ENCODE results near the gene GRIN3B.
"Not testable (repeated sequence)": the region's sequence is repeated elsewhere in the genome, so short reads cannot be mapped to it uniquely, and the experiment has no call there.

The GRIN3B gene, protein sequence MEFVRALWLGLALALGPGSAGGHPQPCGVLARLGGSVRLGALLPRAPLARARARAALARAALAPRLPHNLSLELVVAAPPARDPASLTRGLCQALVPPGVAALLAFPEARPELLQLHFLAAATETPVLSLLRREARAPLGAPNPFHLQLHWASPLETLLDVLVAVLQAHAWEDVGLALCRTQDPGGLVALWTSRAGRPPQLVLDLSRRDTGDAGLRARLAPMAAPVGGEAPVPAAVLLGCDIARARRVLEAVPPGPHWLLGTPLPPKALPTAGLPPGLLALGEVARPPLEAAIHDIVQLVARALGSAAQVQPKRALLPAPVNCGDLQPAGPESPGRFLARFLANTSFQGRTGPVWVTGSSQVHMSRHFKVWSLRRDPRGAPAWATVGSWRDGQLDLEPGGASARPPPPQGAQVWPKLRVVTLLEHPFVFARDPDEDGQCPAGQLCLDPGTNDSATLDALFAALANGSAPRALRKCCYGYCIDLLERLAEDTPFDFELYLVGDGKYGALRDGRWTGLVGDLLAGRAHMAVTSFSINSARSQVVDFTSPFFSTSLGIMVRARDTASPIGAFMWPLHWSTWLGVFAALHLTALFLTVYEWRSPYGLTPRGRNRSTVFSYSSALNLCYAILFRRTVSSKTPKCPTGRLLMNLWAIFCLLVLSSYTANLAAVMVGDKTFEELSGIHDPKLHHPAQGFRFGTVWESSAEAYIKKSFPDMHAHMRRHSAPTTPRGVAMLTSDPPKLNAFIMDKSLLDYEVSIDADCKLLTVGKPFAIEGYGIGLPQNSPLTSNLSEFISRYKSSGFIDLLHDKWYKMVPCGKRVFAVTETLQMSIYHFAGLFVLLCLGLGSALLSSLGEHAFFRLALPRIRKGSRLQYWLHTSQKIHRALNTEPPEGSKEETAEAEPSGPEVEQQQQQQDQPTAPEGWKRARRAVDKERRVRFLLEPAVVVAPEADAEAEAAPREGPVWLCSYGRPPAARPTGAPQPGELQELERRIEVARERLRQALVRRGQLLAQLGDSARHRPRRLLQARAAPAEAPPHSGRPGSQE

DNA sequence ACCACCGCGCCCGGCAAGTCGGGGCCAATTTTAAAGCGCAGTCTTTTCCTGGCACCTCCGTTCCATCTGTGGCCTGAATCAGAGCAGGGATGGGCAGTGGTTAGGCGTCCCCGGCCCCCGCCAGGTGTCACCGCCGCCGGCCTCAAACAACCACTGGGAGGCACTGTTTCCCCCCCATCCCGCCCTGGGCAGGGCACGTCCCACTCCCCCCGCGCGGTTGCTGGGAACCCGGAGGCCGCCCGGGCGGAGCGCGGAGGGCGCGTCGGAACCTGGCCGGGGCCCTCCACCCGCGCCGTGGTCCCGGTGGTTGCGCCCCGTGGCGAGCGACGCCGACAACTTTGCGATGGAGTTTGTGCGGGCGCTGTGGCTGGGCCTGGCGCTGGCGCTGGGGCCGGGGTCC lies at the start of gene GRIN3B:
TSS of gene GRIN3B (plus strand) at position 325 of the 400 bp plus-strand sequence. CDS start at position 344, 19 bp downstream.
- no peak for DNase-seq

DNA sequence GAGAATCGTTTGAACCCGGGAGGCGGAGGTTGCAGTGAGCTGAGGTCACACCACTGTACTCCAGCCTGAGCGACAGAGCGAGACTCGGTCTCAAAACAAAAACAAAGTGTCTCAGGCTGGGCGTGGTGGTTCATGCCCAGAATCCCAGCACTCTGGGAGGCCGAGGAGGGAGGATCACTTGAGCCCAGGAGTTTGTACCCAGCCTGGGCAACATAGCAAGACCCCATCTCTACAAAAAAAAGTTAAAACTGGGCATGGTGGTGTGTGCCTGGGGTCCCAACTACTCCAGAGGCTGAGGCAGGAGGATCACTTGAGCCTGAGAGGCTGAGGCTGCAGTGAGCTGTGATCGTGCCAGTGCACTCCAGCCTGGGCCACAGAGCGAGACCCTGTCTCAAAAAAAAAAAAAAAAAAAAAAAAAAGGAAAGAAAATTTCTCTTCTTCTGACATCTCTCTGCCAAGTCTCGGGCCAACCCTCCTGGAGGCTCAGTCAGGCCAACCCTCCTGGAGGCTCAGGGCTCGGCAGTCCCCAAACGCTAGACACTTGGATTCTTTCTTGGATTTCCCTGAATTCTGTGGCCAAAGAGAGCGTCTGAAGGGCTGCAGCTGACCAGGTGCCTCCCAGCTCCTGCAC lies 48.1 kb upstream of the GRIN3B start:
- DNase-seq: no peak

DNA sequence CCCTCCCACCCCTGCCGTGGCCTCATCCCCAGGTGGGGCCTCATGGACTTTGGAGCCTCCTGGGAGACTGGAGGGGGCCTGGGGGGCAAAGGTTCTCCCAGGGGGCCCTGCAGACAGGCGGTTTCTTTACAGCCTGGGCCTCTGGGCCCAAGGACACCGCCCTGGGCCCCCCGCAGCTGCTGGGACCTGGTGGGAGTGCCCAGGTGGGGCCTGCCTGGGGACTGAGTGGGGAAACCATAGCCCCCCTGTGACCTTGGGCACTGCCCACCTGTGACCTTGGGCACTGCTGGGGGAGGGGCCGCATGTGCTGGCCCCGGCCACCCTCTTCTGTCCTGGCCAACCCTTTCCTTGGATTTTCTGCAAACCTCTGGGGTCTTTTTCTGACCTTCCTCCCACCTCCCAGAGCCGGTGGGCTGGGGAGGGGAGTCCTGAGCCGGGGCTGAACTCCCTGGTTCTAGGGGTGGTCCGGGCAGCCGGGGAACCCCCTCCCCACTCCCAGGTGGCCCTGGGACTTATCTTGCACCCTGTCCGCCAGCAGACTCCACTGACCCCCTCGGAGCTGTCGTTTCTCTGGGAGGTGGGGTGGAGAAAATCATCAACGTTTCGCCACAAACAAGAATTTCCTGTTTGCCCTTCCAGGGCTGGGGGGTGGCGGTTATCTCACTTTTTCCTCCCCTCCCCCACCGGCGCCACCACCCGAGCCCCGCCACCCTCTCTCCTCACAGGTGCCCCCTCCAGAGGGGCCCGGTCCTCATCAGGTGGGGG lies 47.4 kb upstream of the GRIN3B start:
- no peak for DNase-seq

DNA sequence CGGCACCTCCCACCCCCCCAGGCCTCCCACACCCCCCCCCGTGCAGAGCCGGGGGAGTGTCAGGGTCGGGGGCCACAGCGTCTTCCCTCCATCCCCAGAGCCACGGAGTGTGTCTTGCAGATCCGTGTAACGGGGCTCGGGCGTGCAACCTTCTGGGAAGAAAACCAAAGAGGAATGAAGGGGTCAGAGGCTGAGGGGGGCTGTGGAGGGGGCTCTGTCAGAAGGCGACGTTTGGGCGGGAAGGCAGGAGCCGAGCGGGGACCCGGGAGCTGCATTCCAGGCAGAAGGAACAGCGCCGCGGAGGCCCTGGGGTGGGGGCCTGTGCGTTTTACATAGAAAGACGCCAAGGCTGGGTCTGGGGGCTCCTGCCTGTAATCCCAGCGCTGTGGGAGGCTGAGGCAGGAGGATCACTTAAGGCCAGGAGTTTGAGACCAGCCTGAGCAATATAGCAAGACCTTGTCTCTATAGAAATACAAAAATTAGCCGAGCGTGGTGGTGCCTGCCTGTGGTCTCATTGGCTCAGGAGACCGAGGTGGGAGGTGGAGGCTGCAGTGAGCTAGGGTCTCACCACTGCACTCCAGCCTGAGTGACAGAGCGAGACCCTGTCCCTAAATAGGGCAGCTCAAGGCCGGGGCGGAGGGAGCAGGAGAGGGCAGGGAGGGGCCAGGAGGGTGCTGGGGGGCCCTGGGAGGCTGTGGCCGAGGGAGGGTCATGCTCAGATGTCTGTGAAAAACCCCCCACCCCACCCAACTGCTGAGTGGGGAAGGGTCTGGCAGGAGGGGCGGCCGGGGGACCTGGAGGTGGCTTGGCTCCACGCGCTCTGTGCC lies 46.6 kb upstream of the GRIN3B start:
- no peak for DNase-seq

GRCh38 chr19:954272-954671 lies 45.9 kb upstream of the GRIN3B start:
- no peak for DNase-seq

DNA sequence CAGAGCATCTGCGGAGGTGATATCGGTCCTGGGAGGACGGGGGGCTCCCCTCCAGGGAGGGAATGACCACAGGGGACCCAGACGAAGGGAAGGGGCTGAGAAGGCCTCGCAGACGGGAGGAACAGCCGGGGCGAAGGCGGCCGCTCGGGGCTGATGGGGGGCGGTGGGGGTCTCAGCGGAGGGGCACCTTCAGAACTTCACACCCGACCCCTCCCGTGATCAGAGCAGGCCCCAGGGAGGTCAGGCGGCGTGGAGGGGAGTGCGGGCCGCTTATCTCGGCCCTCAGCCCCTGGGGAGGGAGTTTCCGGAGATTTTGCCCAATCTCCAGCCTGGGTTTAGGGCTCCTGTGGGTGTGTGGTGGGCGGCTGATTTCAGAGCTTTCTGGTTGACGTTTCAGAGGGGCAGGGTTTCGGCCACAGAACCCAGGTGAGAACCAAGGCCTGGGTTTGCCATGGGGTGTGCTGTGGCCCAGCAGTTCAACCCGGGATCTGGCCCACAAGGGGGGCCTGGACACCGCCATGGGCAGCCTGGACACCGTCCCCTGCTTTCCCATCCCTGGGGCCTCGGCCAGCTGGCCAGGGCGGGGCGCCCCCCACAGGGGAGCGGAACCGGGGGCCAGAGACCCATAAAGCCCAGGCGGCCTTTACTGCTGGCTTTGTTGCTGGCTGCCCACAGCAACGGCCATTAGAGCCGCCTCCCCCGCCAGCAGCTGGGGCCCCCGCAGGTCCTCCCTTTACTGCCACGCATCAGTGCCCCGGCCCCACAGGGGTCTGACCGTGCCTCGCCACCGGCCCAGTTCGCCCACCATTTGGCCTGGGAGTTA lies 45.3 kb upstream of the GRIN3B start:
- DNase-seq: no peak

GRCh38 chr19:955803-956765 lies 44.1 kb upstream of the GRIN3B start:
- DNase-seq: no peak

- DNase-seq: no peak
Measured at GRCh38 chr19:956766-957440, 43.3 kb upstream of the GRIN3B start.

DNA sequence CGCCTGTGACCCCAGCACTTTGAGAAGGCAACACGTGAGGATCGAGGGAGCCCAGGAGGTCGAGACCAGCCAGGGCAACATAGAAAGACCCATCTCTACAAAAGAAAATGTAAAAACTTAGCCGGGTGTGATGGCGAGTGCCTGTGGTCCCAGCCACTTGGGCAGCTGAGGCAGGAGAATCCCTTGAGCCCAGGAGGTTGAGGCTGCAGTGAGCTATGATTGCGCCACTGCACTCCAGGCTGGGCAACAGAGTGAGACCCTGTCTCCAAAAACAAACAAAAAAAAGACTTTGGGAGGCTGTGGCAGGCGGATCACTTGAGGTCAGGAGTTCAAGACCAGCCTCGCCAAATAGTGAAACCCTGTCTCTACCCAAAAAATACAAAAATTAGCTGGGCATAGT lies 42.6 kb upstream of the GRIN3B start:
- DNase-seq: not testable (repeated sequence)

DNA sequence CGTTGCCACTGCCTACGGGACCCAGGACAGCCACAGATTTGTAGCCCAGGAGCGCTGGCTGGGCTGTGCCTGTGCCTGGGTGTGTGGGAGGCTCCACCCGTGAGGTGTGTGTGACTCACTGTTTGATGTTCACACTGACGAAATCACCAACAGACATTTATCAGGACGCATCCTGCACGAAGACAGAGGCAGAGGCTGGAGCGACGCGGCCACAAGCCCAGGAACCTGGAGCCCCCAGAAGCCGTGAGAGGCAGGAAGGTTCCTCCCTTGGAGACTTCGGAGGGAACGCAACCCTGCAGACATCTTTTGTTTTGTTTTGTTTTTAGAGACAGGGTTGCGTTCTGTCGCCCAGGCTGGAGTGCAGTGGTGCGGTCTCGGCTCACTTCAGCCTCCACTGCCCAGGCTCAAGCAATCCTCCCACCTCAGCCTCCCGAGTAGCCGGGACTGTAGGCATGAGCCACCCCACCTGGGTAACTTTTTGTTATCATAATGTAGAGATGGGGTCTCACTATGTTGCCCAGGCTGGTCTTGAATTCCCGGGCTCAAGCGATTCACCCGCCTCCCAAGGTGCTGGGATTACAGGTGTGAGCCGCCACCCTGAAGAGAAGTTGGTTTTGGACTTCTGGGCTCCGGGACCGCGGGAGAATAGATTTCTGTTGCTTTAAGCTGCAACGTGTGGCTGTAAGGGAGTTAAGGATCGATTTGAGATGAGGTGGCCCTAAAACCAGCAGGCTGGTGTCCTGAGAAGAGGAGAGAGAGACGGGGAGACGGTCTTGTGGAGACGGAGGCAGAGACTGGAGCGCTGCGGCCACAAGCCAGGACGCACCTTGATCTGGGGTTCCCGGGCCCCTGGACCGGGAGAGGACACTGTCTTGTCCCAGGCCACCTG lies 41.0 kb upstream of the GRIN3B start:
- DNase-seq: no peak

GRCh38 chr19:960020-960419 lies 40.2 kb upstream of the GRIN3B start:
- no peak for DNase-seq

- no peak for DNase-seq
Measured at GRCh38 chr19:960601-960938, 39.6 kb upstream of the GRIN3B start.

DNA sequence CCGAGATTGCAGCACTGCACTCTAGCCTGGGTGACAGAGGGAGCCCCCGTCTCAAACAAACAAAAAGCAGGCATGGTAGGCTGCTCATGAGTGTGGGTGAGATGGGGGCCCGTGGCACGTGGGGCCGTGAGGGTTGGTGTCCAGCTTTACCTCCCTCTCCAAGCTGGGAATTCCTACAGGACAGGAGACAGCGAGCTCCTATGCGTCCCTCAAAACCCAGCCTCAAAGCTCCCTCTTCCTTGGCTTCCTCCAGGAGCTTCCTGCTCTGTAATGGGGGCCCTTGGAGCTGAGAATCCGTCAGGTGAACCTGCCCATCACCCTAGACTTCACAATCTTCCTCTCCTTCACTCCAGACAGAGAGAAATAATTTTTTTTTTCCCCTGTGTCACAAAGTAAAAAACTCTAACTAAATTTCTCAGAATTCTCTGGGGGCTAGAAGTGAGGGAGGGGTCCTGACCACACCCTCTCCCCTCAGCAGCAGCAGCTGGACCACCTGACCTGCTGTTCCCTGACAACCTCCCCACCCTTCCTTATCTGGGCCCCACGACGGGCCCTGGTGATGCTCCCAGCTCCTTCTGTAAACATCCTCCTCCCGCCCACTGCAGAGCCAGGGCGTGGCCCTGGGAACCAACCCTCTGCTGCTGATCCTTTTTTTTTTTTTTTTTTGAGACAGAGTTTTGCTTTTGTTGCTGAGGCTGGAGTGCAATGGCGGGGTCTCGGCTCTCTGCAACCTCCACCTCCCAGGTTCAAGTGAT lies 38.2 kb upstream of the GRIN3B start:
- DNase-seq: no peak

- no peak for DNase-seq
Measured at GRCh38 chr19:962683-963400, 37.4 kb upstream of the GRIN3B start.

- no peak for DNase-seq
Measured at GRCh38 chr19:963486-963951, 36.7 kb upstream of the GRIN3B start.

GRCh38 chr19:964116-964520 lies 36.1 kb upstream of the GRIN3B start:
- no peak for DNase-seq
